Measurements from ENCODE around the gene BBOX1. TPM values are rescaled to one million over a fixed set of nuclear protein-coding genes. Genes with fewer than 3 reads are reported as not detected.

The BBOX1 gene
- total and polyA plus RNA-seq, 9 donors = 0.04 to 2.3 (median 0.52) TPM; not detected in 3

DNA sequence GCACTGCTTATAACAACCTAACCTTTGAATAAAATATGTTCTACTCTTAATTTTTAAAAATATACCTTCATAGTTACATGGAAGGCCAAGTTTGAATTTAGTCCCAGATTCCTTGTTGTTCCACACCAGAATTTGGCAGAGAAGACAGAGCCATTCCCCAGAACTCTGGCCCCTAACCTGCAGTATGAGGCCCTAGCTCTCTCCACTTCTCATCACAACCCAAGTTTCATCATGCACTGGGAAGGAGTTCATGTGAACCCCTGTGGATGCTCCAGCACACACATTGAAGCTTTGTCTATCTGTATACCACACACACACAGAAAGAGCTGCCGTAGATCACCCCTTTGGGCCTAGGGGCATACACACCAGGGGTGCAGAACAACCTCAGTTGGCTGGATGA is 10.6 kb upstream of the BBOX1 start:
- no peaks in the 10 kb centered on the region for H3K4me1 ChIP-seq (ENCODE audit: insufficient read depth)
- H3K27ac ChIP-seq = no peak overlapping the region
- intact Hi-C loops (cut with DNase I) = no loop called here
- no peaks in the 10 kb centered on the region for H3K36me3 ChIP-seq
- H3K27me3 ChIP-seq = no peaks in the 10 kb centered on the region
- DNase-seq = no peak
- no peak overlapping the region for H3K4me3 ChIP-seq
- 94 to 100% (median 96%) methylated on average over 1 of the region's 1 CpG for WGBS, 3 donors
- TF ChIP-seq EP300 (IDR thresholded peaks at IDR 0.05) (no peak), POLR2A (IDR thresholded peaks at IDR 0.05) (no peak)
- TF ChIP-seq, protein P1, sequence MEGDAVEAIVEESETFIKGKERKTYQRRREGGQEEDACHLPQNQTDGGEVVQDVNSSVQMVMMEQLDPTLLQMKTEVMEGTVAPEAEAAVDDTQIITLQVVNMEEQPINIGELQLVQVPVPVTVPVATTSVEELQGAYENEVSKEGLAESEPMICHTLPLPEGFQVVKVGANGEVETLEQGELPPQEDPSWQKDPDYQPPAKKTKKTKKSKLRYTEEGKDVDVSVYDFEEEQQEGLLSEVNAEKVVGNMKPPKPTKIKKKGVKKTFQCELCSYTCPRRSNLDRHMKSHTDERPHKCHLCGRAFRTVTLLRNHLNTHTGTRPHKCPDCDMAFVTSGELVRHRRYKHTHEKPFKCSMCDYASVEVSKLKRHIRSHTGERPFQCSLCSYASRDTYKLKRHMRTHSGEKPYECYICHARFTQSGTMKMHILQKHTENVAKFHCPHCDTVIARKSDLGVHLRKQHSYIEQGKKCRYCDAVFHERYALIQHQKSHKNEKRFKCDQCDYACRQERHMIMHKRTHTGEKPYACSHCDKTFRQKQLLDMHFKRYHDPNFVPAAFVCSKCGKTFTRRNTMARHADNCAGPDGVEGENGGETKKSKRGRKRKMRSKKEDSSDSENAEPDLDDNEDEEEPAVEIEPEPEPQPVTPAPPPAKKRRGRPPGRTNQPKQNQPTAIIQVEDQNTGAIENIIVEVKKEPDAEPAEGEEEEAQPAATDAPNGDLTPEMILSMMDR (IDR thresholded peaks at IDR 0.05) = no peak
- no peaks in the 10 kb centered on the region for H3K9me3 ChIP-seq

DNA sequence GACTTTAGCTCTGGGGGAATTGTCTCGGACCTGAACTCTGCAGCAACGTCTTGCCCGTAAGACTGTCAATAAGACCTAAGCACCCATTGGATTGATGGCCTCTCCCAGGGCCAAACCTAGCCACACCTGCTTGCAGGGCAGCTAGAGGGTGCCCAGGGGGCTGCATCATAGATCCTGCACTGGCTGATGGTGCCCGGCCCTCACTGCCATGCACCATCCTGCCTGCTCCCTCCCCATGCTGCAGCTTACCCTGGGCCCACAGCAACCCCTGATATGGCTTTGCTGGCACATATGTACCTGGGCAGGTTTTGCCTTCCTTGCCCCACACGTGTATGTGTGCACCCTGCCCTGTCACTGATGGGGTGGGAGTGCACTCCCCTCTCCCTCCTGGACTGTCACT is 8.9 kb upstream of the BBOX1 start:
- Histone ChIP-seq H3K9me3 (no peaks in the 10 kb centered on the region), H3K27me3 (no peaks in the 10 kb centered on the region), H3K4me1 (ENCODE audit: insufficient read depth) (no peaks in the 10 kb centered on the region), H3K27ac (no peak overlapping the region), H3K4me3 (no peak overlapping the region), H3K36me3 (no peaks in the 10 kb centered on the region)
- WGBS, 3 donors = 84 to 94% (median 93%) methylated on average over 5 of the region's 5 CpGs
- intact Hi-C loops (cut with DNase I) = no loop called here
- TF ChIP-seq POLR2A (IDR thresholded peaks at IDR 0.05) (no peak), EP300 (IDR thresholded peaks at IDR 0.05) (no peak)
- TF ChIP-seq, protein P1 (IDR thresholded peaks at IDR 0.05) = no peak
- DNase-seq = no peak

DNA sequence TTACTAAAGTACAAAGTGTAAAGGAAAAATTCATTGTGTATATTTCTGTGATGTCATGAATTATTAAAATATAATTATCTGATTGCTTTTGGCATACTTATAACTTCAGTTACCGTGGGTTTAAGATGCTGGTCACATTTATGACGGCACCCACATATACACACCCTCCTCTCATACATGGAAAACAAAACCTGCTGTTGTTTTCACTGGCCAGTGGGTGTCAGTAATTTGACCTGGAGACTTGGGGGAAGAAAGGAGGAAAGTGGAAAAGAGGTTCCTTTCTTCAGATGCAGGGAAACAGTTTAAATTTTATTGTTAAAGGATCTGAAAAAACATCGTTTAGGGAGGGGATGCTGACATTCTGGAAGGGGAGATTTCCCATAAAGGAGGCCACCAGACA is 742 bp upstream of the BBOX1 start:
- Histone ChIP-seq H3K4me1 (ENCODE audit: insufficient read depth) (no peaks in the 10 kb centered on the region), H3K27me3 (no peaks in the 10 kb centered on the region), H3K9me3 (no peaks in the 10 kb centered on the region), H3K36me3 (no peaks in the 10 kb centered on the region), H3K4me3 (no peak overlapping the region), H3K27ac (no peak overlapping the region)
- intact Hi-C loops (cut with DNase I) = no loop called here
- DNase-seq = no peak
- WGBS, 3 donors = 65 to 77% (median 76%) methylated on average over 3 of the region's 3 CpGs
- TF ChIP-seq, protein P1 (IDR thresholded peaks at IDR 0.05) = no peak
- no peak for TF ChIP-seq EP300 (IDR thresholded peaks at IDR 0.05)
- no peak for TF ChIP-seq POLR2A (IDR thresholded peaks at IDR 0.05)

DNA sequence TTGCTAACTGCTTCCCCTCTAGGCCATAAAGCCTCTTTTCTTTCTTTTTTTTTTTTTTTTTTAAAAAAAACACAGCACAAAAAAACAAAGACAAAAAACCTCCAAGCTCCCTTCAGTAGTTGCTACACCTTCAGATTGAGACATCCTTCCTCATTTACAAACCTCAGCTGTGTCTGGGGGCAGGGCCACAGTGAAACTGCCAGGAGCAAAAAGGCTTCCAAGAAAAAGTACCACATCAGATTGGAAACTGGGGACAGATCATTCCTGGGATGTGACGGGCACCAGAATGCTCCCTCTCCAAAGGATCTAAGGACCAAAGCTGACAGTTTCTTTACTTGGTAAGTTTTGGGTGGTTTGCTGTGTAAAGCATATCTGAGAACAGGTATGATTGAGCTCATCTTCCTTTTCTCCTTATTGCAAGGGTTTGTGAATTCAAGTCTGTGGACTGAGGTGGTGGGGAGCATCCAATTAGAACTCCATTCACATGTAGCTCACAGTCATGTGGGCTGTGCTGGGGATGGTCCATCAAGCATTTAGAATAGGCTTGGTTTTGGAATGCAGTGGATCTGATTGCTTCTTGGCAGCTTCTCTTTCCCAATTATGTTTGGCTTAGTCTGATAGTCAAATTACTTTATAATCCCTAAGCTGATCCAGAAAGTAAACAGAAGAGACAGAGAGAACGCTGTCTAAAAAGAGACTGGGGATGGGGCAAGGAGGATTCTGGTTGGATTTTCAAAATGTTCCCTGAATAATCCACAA is 705 bp downstream of the BBOX1 start:
- Histone ChIP-seq H3K4me3 (no peak overlapping the region), H3K9me3 (no peaks in the 10 kb centered on the region), H3K4me1 (ENCODE audit: insufficient read depth) (no peaks in the 10 kb centered on the region), H3K27me3 (no peaks in the 10 kb centered on the region), H3K36me3 (no peaks in the 10 kb centered on the region), H3K27ac (no peak overlapping the region)
- WGBS, 3 donors = 60 to 69% (median 68%) methylated on average over 2 of the region's 2 CpGs
- DNase-seq = no peak
- TF ChIP-seq EP300 (IDR thresholded peaks at IDR 0.05) (no peak), POLR2A (IDR thresholded peaks at IDR 0.05) (no peak)
- TF ChIP-seq, protein P1 (IDR thresholded peaks at IDR 0.05) = no peak
- intact Hi-C loops (cut with DNase I) = no loop called here
